H1 (cell line): ENCODE data around the gene FBXW5. TPM values are rescaled to one million over a fixed set of nuclear protein-coding genes. Genes with fewer than 3 reads are reported as not detected.
A peak's percentile ranks its signal among the peaks of the same experiment; 100 is the strongest.

Experiments used
- CTCF ChIA-PET: fragments of 300-600 bp; sonication (Branson Sonifier 250); formaldehyde crosslinking; loops from one replicate; lab custom pipeline; 2021; ENCODE audit not compliant: partially characterized antibody; lab: Charles Lee
- POLR2A ChIA-PET: fragments of 300-600 bp; sonication (Branson Sonifier 250); formaldehyde crosslinking; loops from one replicate; lab custom pipeline; 2021; ENCODE audit warnings: inconsistent platforms; ENCODE audit not compliant: partially characterized antibody; lab: Charles Lee
- DNase-seq, 2 experiments: peaks; one replicate each; pipeline versions ENCODE4 v3.0.0 to v3.0.0-alpha.2; 2010 to 2022; ENCODE audit warnings: low spot score in 2 of 2, low read depth in 1 of 2, mixed read lengths in 1 of 2
- FAIRE-seq: peaks from 2 replicates; lab custom pipeline; 2011; peaks lifted over from hg19 to GRCh38; lab: Jason Lieb, UNC
- H2AFZ ChIP-seq: 2 replicates; pipeline ENCODE4 v1.8.1; 2012; ENCODE audit warnings: low read length, inconsistent platforms
- H2AK5ac ChIP-seq: 2 replicates; pipeline ENCODE4 v1.6.1; 2013; ENCODE audit warnings: low read depth, low read length
- H2BK120ac ChIP-seq: replicated peaks from 2 replicates; pipeline ENCODE3; 2013; ENCODE audit warnings: low read depth, low read length, inconsistent platforms
- H2BK12ac ChIP-seq: 2 replicates; pipeline ENCODE4 v1.6.1; 2013; ENCODE audit warnings: low read depth, low read length
- H2BK15ac ChIP-seq: 2 replicates; pipeline ENCODE4 v1.6.1; 2013; ENCODE audit warnings: low read length
- H2BK20ac ChIP-seq: 2 replicates; pipeline ENCODE4 v1.6.1; 2013; ENCODE audit warnings: low read length
- H2BK5ac ChIP-seq: 2 replicates; pipeline ENCODE4 v1.6.1; 2013; ENCODE audit warnings: low read depth, low read length
- H3K14ac ChIP-seq: 2 replicates; pipeline ENCODE4 v1.6.1; 2013; ENCODE audit warnings: inconsistent platforms; ENCODE audit not compliant: insufficient read length
- H3K18ac ChIP-seq: 2 replicates; pipeline ENCODE4 v1.6.1; 2013; ENCODE audit warnings: low read length; ENCODE audit errors: extremely low read depth
- H3K23ac ChIP-seq: 2 replicates; pipeline ENCODE4 v1.6.1; 2013; ENCODE audit warnings: inconsistent platforms; ENCODE audit not compliant: insufficient read length
- H3K23me2 ChIP-seq: 2 replicates; pipeline ENCODE4 v1.6.1; 2013; ENCODE audit warnings: low read depth, low read length
- H3K27ac ChIP-seq: 2 replicates; pipeline ENCODE4 v1.6.1; 2011; ENCODE audit warnings: low read depth, low read length, inconsistent platforms
- H3K27me3 ChIP-seq, 4 experiments: replicated peaks in 1 of 4; 1 replicate in 1 of 4; 2 replicates in 3 of 4; pipeline versions ENCODE4 v1.6.1 to v1.8.1; 2011 to 2013; ENCODE audit warnings: low read length in 3 of 4, mild to moderate bottlenecking in 3 of 4, inconsistent platforms in 2 of 4, mixed read lengths in 2 of 4, moderate library complexity in 1 of 4; ENCODE audit not compliant: control insufficient read depth in 3 of 4, insufficient read depth in 3 of 4; ENCODE audit errors: extremely low read depth in 1 of 4
- H3K36me3 ChIP-seq, 4 experiments: 2 replicates each; pipeline versions ENCODE4 v1.6.1 to v1.8.1; 2011 to 2013; ENCODE audit warnings: mild to moderate bottlenecking in 4 of 4, low read length in 3 of 4, moderate library complexity in 2 of 4, control low read depth in 1 of 4, inconsistent platforms in 1 of 4; ENCODE audit not compliant: insufficient read depth in 4 of 4, control insufficient read depth in 2 of 4
- H3K4ac ChIP-seq: replicated peaks from 2 replicates; pipeline ENCODE3; 2013; ENCODE audit warnings: low read length, low read depth, mixed read lengths, inconsistent platforms; ENCODE audit not compliant: insufficient read length
- H3K4me1 ChIP-seq, 4 experiments: replicated peaks in 1 of 4; 1 replicate in 1 of 4; 2 replicates in 3 of 4; pipeline versions ENCODE4 v1.6.1 to v1.8.1; 2011 to 2013; ENCODE audit warnings: low read length in 3 of 4, inconsistent platforms in 2 of 4, mixed read lengths in 1 of 4; ENCODE audit not compliant: insufficient read depth in 4 of 4, control insufficient read depth in 3 of 4
- H3K4me2 ChIP-seq, 2 experiments: 2 replicates each; pipeline versions ENCODE4 v1.6.1 to v1.8.1; 2011 to 2013; ENCODE audit warnings: low read depth in 2 of 2, low read length in 2 of 2, control low read depth in 1 of 2, inconsistent platforms in 1 of 2, mild to moderate bottlenecking in 1 of 2; ENCODE audit not compliant: insufficient read depth in 1 of 2
- H3K4me3 ChIP-seq, 4 experiments: fragments of 200-600, 300-600 bp in 1 of 4; sonication (generic), shearing (Covaris generic), sonication (Bioruptor Twin) in 1 of 4; 2 replicates each; pipeline versions ENCODE4 v1.5.1 to v1.8.1; 2011 to 2016; ENCODE audit warnings: low read length in 4 of 4, low read depth in 3 of 4, control low read depth in 2 of 4, inconsistent platforms in 2 of 4, mild to moderate bottlenecking in 2 of 4, mixed read lengths in 1 of 4, moderate library complexity in 1 of 4; ENCODE audit not compliant: insufficient read depth in 2 of 4; ENCODE audit errors: extremely low read depth in 1 of 4
- H3K56ac ChIP-seq: replicated peaks from 2 replicates; pipeline ENCODE3; 2013; ENCODE audit warnings: low read depth, mild to moderate bottlenecking, mixed read lengths, low read length, inconsistent platforms; ENCODE audit not compliant: insufficient read length
- H3K79me1 ChIP-seq: 2 replicates; pipeline ENCODE4 v1.6.1; 2013; ENCODE audit warnings: low read depth, low read length, control low read depth
- H3K79me2 ChIP-seq, 2 experiments: 2 replicates each; pipeline versions ENCODE4 v1.6.1 to v1.8.1; 2012 to 2013; ENCODE audit warnings: low read length in 2 of 2, mild to moderate bottlenecking in 2 of 2, inconsistent platforms in 1 of 2; ENCODE audit not compliant: insufficient read depth in 2 of 2, control insufficient read depth in 1 of 2
- H3K9ac ChIP-seq, 4 experiments: replicated peaks in 1 of 4; 1 replicate in 1 of 4; 2 replicates in 3 of 4; pipeline versions ENCODE4 v1.6.1 to v1.8.1; 2011 to 2013; ENCODE audit warnings: low read depth in 3 of 4, low read length in 3 of 4, control low read depth in 2 of 4, mild to moderate bottlenecking in 2 of 4, moderate library complexity in 2 of 4, inconsistent platforms in 1 of 4; ENCODE audit errors: extremely low read depth in 1 of 4
- H3K9me3 ChIP-seq, 2 experiments: 2 replicates each; pipeline versions ENCODE4 v1.6.1 to v1.8.1; 2012 to 2013; ENCODE audit warnings: mild to moderate bottlenecking in 2 of 2, moderate library complexity in 2 of 2, control low read depth in 1 of 2, inconsistent platforms in 1 of 2, low read depth in 1 of 2, low read length in 1 of 2, mixed read lengths in 1 of 2; ENCODE audit not compliant: insufficient read depth in 2 of 2
- H4K20me1 ChIP-seq, 2 experiments: replicated peaks in 1 of 2; 2 replicates each; pipeline versions ENCODE3 to v1.8.1; 2011 to 2013; ENCODE audit warnings: inconsistent platforms in 2 of 2, low read length in 2 of 2, mild to moderate bottlenecking in 1 of 2; ENCODE audit not compliant: insufficient read depth in 2 of 2, control insufficient read depth in 1 of 2
- H4K5ac ChIP-seq: 2 replicates; pipeline ENCODE4 v1.6.1; 2013; ENCODE audit warnings: low read length, low read depth, mixed read lengths, inconsistent platforms; ENCODE audit not compliant: insufficient read length
- H4K8ac ChIP-seq: 2 replicates; pipeline ENCODE4 v1.8.0; 2013; ENCODE audit warnings: mild to moderate bottlenecking, moderate library complexity, low read length, inconsistent platforms; ENCODE audit not compliant: insufficient read depth; ENCODE audit errors: extremely low read depth
- H4K91ac ChIP-seq: replicated peaks from 2 replicates; pipeline ENCODE3; 2013; ENCODE audit warnings: low read length, mixed read lengths, inconsistent platforms; ENCODE audit not compliant: insufficient read length
- BACH1 ChIP-seq: IDR thresholded peaks from 2 replicates; pipeline ENCODE4 v1.6.1; 2012; ENCODE audit warnings: low read length, improper control_type of control experiment
- CTCF ChIP-seq, 3 experiments: IDR thresholded peaks; 1 replicate in 2 of 3; 2 replicates in 1 of 3; pipeline versions ENCODE4 v1.5.1 to v1.6.1; 2011; ENCODE audit warnings: low read length in 3 of 3, mild to moderate bottlenecking in 3 of 3, inconsistent platforms in 2 of 3, low read depth in 1 of 3, moderate library complexity in 1 of 3; ENCODE audit not compliant: insufficient read depth in 1 of 3; ENCODE audit errors: control extremely low read depth in 1 of 3
- EGR1 ChIP-seq: IDR thresholded peaks from 2 replicates; pipeline ENCODE4 v1.6.1; 2011; ENCODE audit warnings: low read depth, low read length, borderline replicate concordance
- GABPA ChIP-seq: IDR thresholded peaks from 2 replicates; pipeline ENCODE4 v1.6.1; 2011; ENCODE audit warnings: mild to moderate bottlenecking, low read length, moderate library complexity, borderline replicate concordance; ENCODE audit not compliant: insufficient read depth
- RAD21 ChIP-seq, 2 experiments: IDR thresholded peaks in 1 of 2; conservative IDR thresholded peaks in 1 of 2; 2 replicates each; pipeline ENCODE4 v1.6.1; 2011; ENCODE audit warnings: low read depth in 2 of 2, low read length in 2 of 2, improper control_type of control experiment in 1 of 2, inconsistent platforms in 1 of 2, mild to moderate bottlenecking in 1 of 2, moderate library complexity in 1 of 2
- SIX5 ChIP-seq: IDR thresholded peaks from 2 replicates; pipeline ENCODE4 v1.6.1; 2011; ENCODE audit warnings: mild to moderate bottlenecking, low read depth, low read length
- WGBS, 2 experiments: shearing (Covaris generic) in 1 of 2; methylation state at CpG; one replicate each; pipeline versions ENCODE4 v1.1.6 to v1.1.7; 2013 to 2015; ENCODE audit warnings: low lambda C conversion rate in 2 of 2, mixed read lengths in 2 of 2, inconsistent platforms in 1 of 2, low coverage in 1 of 2, missing lambda C conversion rate in 1 of 2; ENCODE audit not compliant: insufficient replicate concordance in 2 of 2, insufficient coverage in 1 of 2, insufficient read length in 1 of 2; ENCODE audit errors: extremely low coverage in 1 of 2, missing lambda C conversion rate in 1 of 2; 5-methylcytosine and 5-hydroxymethylcytosine counted together
- polyA plus RNA-seq, 7 experiments: library from polyadenylated mRNA; depleted of rRNA in 3 of 7; stranded (reverse) in 5 of 7; unstranded in 2 of 7; fragments of >200 nt in 5 of 7; fragments of 200-250 nt in 2 of 7; gene quantifications; 1 replicate in 5 of 7; 2 replicates in 1 of 7; 4 replicates in 1 of 7; pipeline versions ENCODE4 v1.2.1 to v1.2.3, GENCODE V29; 2011 to 2013; ENCODE audit warnings: missing spikeins in 2 of 7, mixed read lengths in 2 of 7
- total RNA-seq: library from RNA; stranded (reverse); fragmentation: NEBNext Ultra II Directional; extraction: Animal tissue kit (Norgen Biotek cat#: 25700); gene quantifications from 2 replicates; pipeline ENCODE4 v1.2.1, GENCODE V29; 2021

FBXW5 gene
- total and polyA plus RNA-seq, 2 of the 8 experiments (the other 6 are each of a cell fraction or from before 2014, with no cell fraction given) = 49.0 to 71.0 TPM

DNA sequence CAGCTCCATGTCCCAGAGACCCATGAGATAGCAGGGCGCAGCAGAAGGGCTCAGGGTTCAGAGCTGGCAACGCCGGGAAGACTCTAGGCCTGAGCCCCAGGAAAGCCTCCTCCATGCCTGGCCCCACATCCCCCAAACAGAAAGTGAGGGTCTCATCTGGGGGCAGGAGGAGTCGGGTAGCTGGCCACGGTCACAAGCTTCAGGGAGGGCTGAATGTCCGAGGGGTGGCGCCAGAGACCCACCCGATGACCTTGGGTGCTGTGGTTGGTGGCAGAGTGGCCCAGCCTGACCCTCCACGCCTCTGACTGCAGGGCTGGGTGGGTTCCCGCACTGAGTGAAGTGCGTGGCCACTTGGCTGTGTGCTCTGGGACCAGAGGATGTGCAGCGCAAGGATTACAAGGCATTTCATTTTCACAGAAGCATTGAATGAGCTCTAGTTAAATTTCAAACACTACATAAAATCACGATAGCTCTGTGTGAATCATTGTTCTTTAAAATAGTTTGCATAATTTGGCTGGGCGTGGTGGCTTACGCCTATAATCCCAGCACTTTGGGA lies 3.5 kb upstream of the FBXW5 start:
- FAIRE-seq = peak; percentile 13
- POLR2A ChIA-PET = interaction anchor here (1.0 to 1.3 kb wide), 5 partner anchors 34 to 222 kb away, joined by 3 to 5 read pairs (median 3); no protein-coding TSS in a partner anchor
- no peak overlapping the region for H3K4me2 ChIP-seq

More for the DNA sequence above, 3.5 kb upstream of the FBXW5 start:
- H3K23me2 ChIP-seq = peaks cover 8% of the 10 kb centered on the region; the same call in 1 of the 2 replicates
- no peak overlapping the region for H3K56ac ChIP-seq
- peaks cover 3 to 5% of the 10 kb centered on the region in 2 experiments for H4K20me1 ChIP-seq
- peak in 1 of 2 experiments; percentile 82 for DNase-seq
- no peak overlapping the region for H2AFZ ChIP-seq
- peaks cover 0 to 25% (median 16%) of the 10 kb centered on the region in 4 experiments; a peak in 5 of 7 replicates for H3K4me1 ChIP-seq
- no peak overlapping the region for H2BK120ac ChIP-seq
- no peak overlapping the region for H3K27ac ChIP-seq
- H2BK15ac ChIP-seq = 0 out of 2 replicates have a peak overlapping the region, but pooled peaks have one; percentile 81
- H3K14ac ChIP-seq = no peak overlapping the region
- no peaks in the 10 kb centered on the region for H3K27me3 ChIP-seq
- no peak overlapping the region for H2BK20ac ChIP-seq
- peak in 2 of 3 experiments; percentile 74 to 82; a peak in 3 of 4 replicates for TF ChIP-seq CTCF (IDR thresholded peaks at IDR 0.05; ENCODE audit: control extremely low read depth in 1 of 3, insufficient read depth in 1 of 3, low read depth in 1 of 3, low read length in 3 of 3)
- no peak for TF ChIP-seq SIX5
- TF ChIP-seq EGR1 = peak; percentile 70; the same call in 1 of the 2 replicates
- TF ChIP-seq GABPA = peak; percentile 76; the same call in 1 of the 2 replicates
- peak; percentile 59 for TF ChIP-seq BACH1
- peak; percentile 75 to 83 for TF ChIP-seq RAD21 (IDR thresholded peaks at IDR 0.05 in 1 of 2, conservative IDR thresholded peaks at IDR 0.05 in 1 of 2; ENCODE audit: low read depth in 2 of 2, low read length in 2 of 2)
- H4K8ac ChIP-seq = no peak overlapping the region
- no peaks in the 10 kb centered on the region for H3K79me1 ChIP-seq
- no peak overlapping the region for H3K4ac ChIP-seq
- no peak overlapping the region for H3K18ac ChIP-seq
- no peak overlapping the region for H3K4me3 ChIP-seq
- CTCF ChIA-PET = interaction anchor here (0.6 to 4.4 kb wide), 54 partner anchors 11 to 496 kb away, joined by 3 to 63 read pairs (median 4); partner anchors contain the start of genes ABCA2, AJM1, CLIC3 and FUT7
- peak overlapping the region; percentile 78; the same call in 1 of the 2 replicates for H2BK5ac ChIP-seq
- no peak overlapping the region for H3K9ac ChIP-seq
- no peak overlapping the region for H2AK5ac ChIP-seq
- H3K9me3 ChIP-seq = no peaks in the 10 kb centered on the region
- WGBS, 2 experiments = 62% methylated on average over 15 of the region's 15 CpGs; no CpG with 5 or more reads in 1 of the 2 experiments
- H3K79me2 ChIP-seq = peaks cover 0 to 3% of the 10 kb centered on the region in 2 experiments; a peak in 1 of 4 replicates
- H3K23ac ChIP-seq = no peak overlapping the region
- H4K5ac ChIP-seq = no peak overlapping the region
- H3K36me3 ChIP-seq = 0 out of 8 replicates have a peak, but pooled peaks cover 0 to under 1% (median 0%) of the 10 kb centered on the region in 4 experiments
- peak overlapping the region; percentile 72 for H4K91ac ChIP-seq
- H2BK12ac ChIP-seq = peak overlapping the region; percentile 17; the same call in 1 of the 2 replicates
